ENCODE data around the gene DKK2.

The DKK2 gene

DNA sequence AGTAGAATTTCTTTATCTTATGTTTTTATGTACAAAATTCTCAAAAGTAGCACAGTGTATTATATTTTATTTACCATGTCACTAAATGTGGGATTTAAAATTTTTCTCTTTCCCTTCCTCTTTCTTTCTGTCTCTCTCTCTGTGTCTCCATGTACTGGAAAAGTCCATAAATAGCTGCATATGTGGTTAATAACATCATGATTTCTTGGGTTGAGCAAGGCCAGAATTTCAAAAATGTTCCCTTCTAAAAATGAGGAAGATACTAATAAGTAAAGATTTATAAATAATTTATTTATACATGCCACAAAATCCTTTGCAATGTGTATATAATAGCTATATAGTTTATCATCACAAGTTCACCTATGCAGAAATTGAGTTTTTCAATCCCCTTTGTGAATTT, 29.1 kb upstream of the DKK2 start:
- no peak overlapping the region for H3K4me3 ChIP-seq (ENCODE audit: low read depth, low read length)
- TF ChIP-seq, protein P1, sequence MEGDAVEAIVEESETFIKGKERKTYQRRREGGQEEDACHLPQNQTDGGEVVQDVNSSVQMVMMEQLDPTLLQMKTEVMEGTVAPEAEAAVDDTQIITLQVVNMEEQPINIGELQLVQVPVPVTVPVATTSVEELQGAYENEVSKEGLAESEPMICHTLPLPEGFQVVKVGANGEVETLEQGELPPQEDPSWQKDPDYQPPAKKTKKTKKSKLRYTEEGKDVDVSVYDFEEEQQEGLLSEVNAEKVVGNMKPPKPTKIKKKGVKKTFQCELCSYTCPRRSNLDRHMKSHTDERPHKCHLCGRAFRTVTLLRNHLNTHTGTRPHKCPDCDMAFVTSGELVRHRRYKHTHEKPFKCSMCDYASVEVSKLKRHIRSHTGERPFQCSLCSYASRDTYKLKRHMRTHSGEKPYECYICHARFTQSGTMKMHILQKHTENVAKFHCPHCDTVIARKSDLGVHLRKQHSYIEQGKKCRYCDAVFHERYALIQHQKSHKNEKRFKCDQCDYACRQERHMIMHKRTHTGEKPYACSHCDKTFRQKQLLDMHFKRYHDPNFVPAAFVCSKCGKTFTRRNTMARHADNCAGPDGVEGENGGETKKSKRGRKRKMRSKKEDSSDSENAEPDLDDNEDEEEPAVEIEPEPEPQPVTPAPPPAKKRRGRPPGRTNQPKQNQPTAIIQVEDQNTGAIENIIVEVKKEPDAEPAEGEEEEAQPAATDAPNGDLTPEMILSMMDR (IDR thresholded peaks at IDR 0.05; ENCODE audit: low read depth, low read length): no peak

DNA sequence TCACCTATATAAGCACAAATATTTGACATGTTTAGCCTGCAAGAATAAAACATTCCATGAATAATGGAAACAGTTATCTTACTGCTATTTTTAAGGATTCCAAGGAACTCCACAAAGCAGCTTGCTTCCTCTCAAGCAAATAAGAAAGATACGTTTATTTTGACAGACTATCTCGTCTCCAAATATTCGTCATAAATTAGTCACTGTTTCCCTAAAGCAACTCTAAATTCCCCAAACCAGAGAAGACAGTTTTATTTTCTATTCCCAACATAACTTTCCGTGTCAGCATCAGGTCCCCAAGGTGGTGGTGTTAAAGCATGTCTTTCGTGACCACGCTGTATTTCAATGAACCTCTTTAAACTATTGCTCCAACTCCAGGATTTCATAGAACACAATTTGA, 24.3 kb upstream of the DKK2 start:
- TF ChIP-seq, protein P1 (IDR thresholded peaks at IDR 0.05; ENCODE audit: low read depth, low read length): no peak
- H3K4me3 ChIP-seq (ENCODE audit: low read depth, low read length): no peak overlapping the region

DNA sequence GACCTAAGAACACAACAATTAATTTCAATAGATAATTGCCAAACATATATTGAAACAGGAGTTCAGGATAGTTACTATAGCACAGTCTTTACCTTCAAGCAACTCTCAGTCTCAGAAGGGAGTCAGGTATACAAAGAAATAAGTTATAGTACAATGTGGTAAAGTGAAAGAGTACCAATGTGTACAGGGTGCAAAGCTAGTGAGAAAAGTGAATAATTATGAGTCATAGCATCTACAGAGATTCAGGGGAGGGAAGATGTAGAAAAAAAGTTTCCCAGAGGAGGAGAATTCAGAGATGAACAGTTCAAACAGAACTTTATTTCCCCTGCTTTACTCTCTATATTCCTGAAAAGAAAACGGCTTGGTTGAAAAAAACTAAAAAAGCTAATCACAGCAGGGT, 22.7 kb upstream of the DKK2 start:
- TF ChIP-seq, protein P1 (IDR thresholded peaks at IDR 0.05; ENCODE audit: low read depth, low read length): no peak
- H3K4me3 ChIP-seq (ENCODE audit: low read depth, low read length): no peak overlapping the region

DNA sequence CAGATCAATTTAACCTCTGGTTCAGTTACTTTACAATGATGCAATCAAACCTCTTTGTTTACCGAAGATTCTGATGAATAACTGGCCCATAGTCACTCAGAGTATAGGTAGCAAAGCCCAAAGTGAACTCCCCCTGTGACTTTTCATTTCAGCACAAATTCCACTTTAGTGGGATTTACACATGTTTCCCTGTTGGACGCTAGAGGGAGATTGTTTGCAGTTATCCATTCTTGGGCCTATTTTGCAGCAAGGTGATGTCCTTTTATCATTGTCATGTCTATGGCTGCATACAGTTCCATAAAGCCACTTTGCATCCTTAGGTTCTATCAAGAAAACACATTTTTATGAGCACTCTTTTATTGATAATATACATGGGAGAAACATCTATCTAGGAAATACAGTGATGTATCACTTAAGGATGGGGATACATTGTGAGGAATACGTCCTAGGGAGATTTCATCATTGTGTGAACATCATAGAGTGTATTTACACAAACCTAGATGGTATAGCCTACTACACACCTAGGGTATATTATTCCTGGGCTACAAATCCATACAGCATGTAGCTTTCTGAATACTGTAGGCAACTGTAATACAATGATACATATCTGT, 14.5 kb upstream of the DKK2 start:
- H3K4me3 ChIP-seq (ENCODE audit: low read depth, low read length): no peak overlapping the region

DNA sequence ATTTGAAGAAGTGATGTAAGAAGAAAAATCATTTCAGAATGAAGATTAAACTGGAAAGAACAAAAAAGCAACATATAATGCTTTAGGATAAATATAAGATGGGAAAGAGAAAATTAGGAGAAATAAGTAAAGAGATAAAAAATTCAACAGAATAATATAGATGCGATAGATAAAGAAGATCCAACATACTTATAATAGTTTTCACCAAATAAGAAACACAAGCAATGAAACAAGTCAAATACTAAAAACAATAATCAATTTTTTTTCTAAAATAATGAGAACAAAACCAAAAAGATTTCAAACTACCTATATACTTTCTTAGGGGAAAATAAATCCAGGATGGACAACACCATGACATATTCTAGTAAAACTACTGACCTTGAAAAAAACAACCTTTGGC, 10.1 kb upstream of the DKK2 start:
- H3K4me3 ChIP-seq (ENCODE audit: low read depth, low read length): no peak overlapping the region
- TF ChIP-seq, protein P1 (IDR thresholded peaks at IDR 0.05; ENCODE audit: low read depth, low read length): no peak

More for the DNA sequence above, 14.5 kb upstream of the DKK2 start:
- TF ChIP-seq, protein P1 (IDR thresholded peaks at IDR 0.05; ENCODE audit: low read depth, low read length): peak; percentile 56

DNA sequence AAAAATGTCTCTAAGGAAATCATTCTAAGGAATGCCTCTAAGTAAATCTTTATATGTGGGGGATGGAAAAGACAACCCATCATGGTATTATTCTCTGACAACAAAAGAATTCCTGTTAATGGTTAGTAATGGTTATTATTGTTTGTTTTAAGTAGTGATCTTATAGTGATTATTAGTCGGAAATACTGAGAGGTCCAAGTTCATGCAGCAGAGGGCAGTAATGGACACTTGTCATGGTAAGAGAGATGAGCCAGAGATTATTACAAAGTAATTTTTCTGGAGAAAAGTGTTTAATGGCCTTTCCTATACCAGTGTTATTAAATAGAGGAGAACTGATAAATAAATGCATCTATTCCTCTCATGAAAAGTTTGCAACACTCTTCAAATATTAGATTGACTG, 8.1 kb upstream of the DKK2 start:
- TF ChIP-seq, protein P1 (IDR thresholded peaks at IDR 0.05; ENCODE audit: low read depth, low read length): no peak
- no peak overlapping the region for H3K4me3 ChIP-seq (ENCODE audit: low read depth, low read length)

DNA sequence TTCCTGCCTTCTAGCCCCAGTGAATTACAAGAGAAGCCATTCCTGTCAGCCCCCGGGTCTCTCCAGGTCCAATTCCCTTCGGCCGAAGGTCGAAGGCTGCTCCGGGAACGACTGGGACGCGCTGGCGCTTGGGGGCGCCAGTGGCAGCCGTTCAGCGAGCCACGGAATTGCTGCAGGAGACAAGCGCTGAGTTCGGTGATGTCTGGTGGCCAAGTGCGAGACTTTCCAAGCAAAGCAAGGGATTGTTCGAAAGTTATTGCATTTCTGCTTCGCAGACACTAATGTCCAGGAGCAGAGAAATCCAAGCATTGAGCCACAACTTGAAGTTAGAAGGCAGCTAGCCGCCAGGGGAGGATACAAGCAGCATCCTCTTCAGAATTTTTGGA, 1.1 kb upstream of the DKK2 start:
- H3K4me3 ChIP-seq (ENCODE audit: low read depth, low read length): no peak overlapping the region
- TF ChIP-seq, protein P1 (IDR thresholded peaks at IDR 0.05; ENCODE audit: low read depth, low read length): peak; percentile 51

Data from WI38 (cell line).